K562 (cell line): ENCODE results near the gene INTS1. TPM values are rescaled to one million over a fixed set of nuclear protein-coding genes. Genes with fewer than 3 reads are reported as not detected.

Experiments
- FOXK1 ChIP-seq: sonication (generic); formaldehyde crosslinking; IDR thresholded peaks from 2 replicates; pipeline ENCODE4 v1.8.0; 2022; ENCODE audit warnings: missing genetic modification reagents, mild to moderate bottlenecking, borderline replicate concordance
- IRF2 ChIP-seq: sonication (generic); formaldehyde crosslinking; IDR thresholded peaks from 2 replicates; pipeline ENCODE4 v1.8.1; 2022; ENCODE audit warnings: mild to moderate bottlenecking, missing genetic modification reagents
- MTA1 ChIP-seq: fragments of 450-650 bp; IDR thresholded peaks from 2 replicates; pipeline ENCODE4 v1.6.1; 2017; ENCODE audit warnings: borderline replicate concordance
- MTA2 ChIP-seq: fragments of 450-650 bp; IDR thresholded peaks from 2 replicates; pipeline ENCODE4 v1.6.1; 2016; ENCODE audit warnings: low read depth
- NCOR1 ChIP-seq: fragments of 450-650 bp; IDR thresholded peaks from 2 replicates; pipeline ENCODE4 v1.6.1; 2016; ENCODE audit warnings: mild to moderate bottlenecking, moderate library complexity
- PKNOX1 ChIP-seq: fragments of 450-650 bp; IDR thresholded peaks from 2 replicates; pipeline ENCODE4 v1.6.1; 2016
- RAD21 ChIP-seq, 2 experiments: fragments of 250-450 bp in 1 of 2; fragments of 450-650 bp in 1 of 2; sonication (Bioruptor Pico) in 1 of 2; formaldehyde crosslinking in 1 of 2; IDR thresholded peaks in 1 of 2; conservative IDR thresholded peaks in 1 of 2; 2 replicates each; pipeline versions ENCODE4 v1.4.0 to v1.8.0; 2020 to 2022; ENCODE audit warnings: mild to moderate bottlenecking in 2 of 2, moderate library complexity in 1 of 2
- SOX6 ChIP-seq: fragments of 450-650 bp; IDR thresholded peaks from 2 replicates; pipeline ENCODE4 v1.6.1; 2014; ENCODE audit warnings: mild to moderate bottlenecking
- TEAD4 ChIP-seq, 2 experiments: sonication (generic) in 1 of 2; formaldehyde crosslinking in 1 of 2; IDR thresholded peaks; 2 replicates each; pipeline versions ENCODE4 v1.6.1 to v1.8.0; 2012 to 2022; ENCODE audit warnings: borderline replicate concordance in 1 of 2, inconsistent platforms in 1 of 2, low read length in 1 of 2, mild to moderate bottlenecking in 1 of 2, missing genetic modification reagents in 1 of 2
- ZBTB12 ChIP-seq: fragments of 250-450 bp; sonication (Bioruptor Pico); IDR thresholded peaks from 2 replicates; pipeline ENCODE4 v1.4.0; 2020
- ZKSCAN8 ChIP-seq: fragments of 200-800 bp; sonication (Bioruptor generic); IDR thresholded peaks from 2 replicates; pipeline ENCODE4 v1.6.1; 2016; ENCODE audit warnings: missing genetic modification characterization, missing compliant biosample characterization
- ZNF280A ChIP-seq: fragments of 450-650 bp; IDR thresholded peaks from 2 replicates; pipeline ENCODE4 v1.6.1; 2018; ENCODE audit warnings: mild to moderate bottlenecking, low read depth; ENCODE audit not compliant: partially characterized antibody
- ZNF551 ChIP-seq: fragments of 250-450 bp; sonication (Bioruptor Pico); IDR thresholded peaks from 2 replicates; pipeline ENCODE4 v1.5.0; 2021; ENCODE audit warnings: mild to moderate bottlenecking, moderate library complexity
- polyA plus RNA-seq, 8 experiments: library from polyadenylated mRNA; depleted of rRNA in 4 of 8; stranded (reverse) in 5 of 8; unstranded in 3 of 8; fragments of >200 nt; fragmentation: Nextera tagmentation in 2 of 8; fragmentation: Illumina TruSeq in 1 of 8; extraction: Ambion mirVana in 2 of 8; extraction: Trizol in 1 of 8; gene quantifications; 2 replicates each; pipeline versions ENCODE4 v1.2.1 to v1.2.3, GENCODE V29; 2011 to 2014; ENCODE audit warnings: inconsistent platforms in 1 of 8, missing spikeins in 1 of 8
- total RNA-seq, 7 experiments: library from RNA; depleted of rRNA in 6 of 7; stranded (reverse); fragments of >200 nt in 6 of 7; fragmentation: Illumina TruSeq in 2 of 7; extraction: Trizol in 2 of 7; gene quantifications; 2 replicates each; pipeline versions ENCODE4 v1.2.1 to v1.2.3, GENCODE V29; 2011 to 2021; ENCODE audit warnings: low replicate concordance in 1 of 7

INTS1 gene
- total and polyA plus RNA-seq, 9 of the 15 experiments (the other 6 are each of a cell fraction or from before 2014, with no cell fraction given), result 0.34 to 119 (median 18.5) TPM

GRCh38 chr7:1431226-1431625 lies 73.0 kb downstream of the INTS1 start (continued):
- TF ChIP-seq ZBTB12 (CRISPR knock-in tag) (no peak), ZNF280A (no peak), FOXK1 (CRISPR knock-in tag) (no peak), TEAD4 (IDR thresholded peaks at IDR 0.05; ENCODE audit: low read length) (no peak), TEAD4 (CRISPR knock-in tag; IDR thresholded peaks at IDR 0.05; ENCODE audit: borderline replicate concordance) (no peak), MTA1 (no peak), RAD21 (CRISPR knock-in tag; conservative IDR thresholded peaks at IDR 0.05 in 1 of 2, IDR thresholded peaks at IDR 0.05 in 1 of 2) (no peak), NCOR1 (no peak), MTA2 (no peak), ZNF551 (no peak), SOX6 (no peak), PKNOX1 (no peak), ZKSCAN8 (CRISPR knock-in tag) (no peak), IRF2 (CRISPR knock-in tag) (no peak)
